OCI-LY7 (cell line): Measurements from ENCODE around the gene ARHGEF12. TPM values are rescaled to one million over a fixed set of nuclear protein-coding genes. Genes with fewer than 3 reads are reported as not detected.

Experiments used
- BruUV-seq: library from RNA; stranded (reverse); fragments of 400-500 nt; replicated peaks from 2 replicates; lab custom pipeline; 2021; lab: Mats Ljungman, UMichigan
- CTCF ChIA-PET: fragments of 300-600 bp; sonication (Branson Sonifier 250); formaldehyde crosslinking; loops from one replicate; lab custom pipeline; 2022; ENCODE audit warnings: antibody characterized with exemption; ENCODE audit not compliant: unreplicated experiment; lab: Charles Lee
- POLR2A ChIA-PET: fragments of 300-600 bp; sonication (Branson Sonifier 250); formaldehyde crosslinking; loops from one replicate; lab custom pipeline; 2022; ENCODE audit warnings: antibody characterized with exemption; lab: Charles Lee
- DNase-seq: peaks from one replicate; pipeline ENCODE4 v3.0.0-alpha.2; 2015; ENCODE audit warnings: low spot score
- H2AFZ ChIP-seq: fragments of 200-600 bp; sonication (generic), shearing (Covaris generic); 2 replicates; pipeline ENCODE4 v1.6.1; 2014; ENCODE audit warnings: mild to moderate bottlenecking, antibody characterized with exemption, low read length, moderate library complexity
- H3K27ac ChIP-seq: fragments of 200-600 bp; sonication (generic); 2 replicates; pipeline ENCODE4 v1.5.1; 2014; ENCODE audit warnings: mixed run types, low read depth, mild to moderate bottlenecking, moderate library complexity, low read length, inconsistent platforms; ENCODE audit not compliant: poor library complexity, severe bottlenecking
- H3K36me3 ChIP-seq: fragments of 200-600 bp; sonication (generic); 2 replicates; pipeline ENCODE4 v1.6.1; 2014; ENCODE audit warnings: mild to moderate bottlenecking, antibody characterized with exemption, low read length, moderate library complexity, mixed read lengths; ENCODE audit not compliant: insufficient read depth
- H3K4me1 ChIP-seq: fragments of 200-600 bp; sonication (generic); 2 replicates; pipeline ENCODE4 v1.5.1; 2014; ENCODE audit warnings: mild to moderate bottlenecking, low read length; ENCODE audit not compliant: insufficient read depth, poor library complexity, severe bottlenecking
- H3K4me2 ChIP-seq: fragments of 200-600 bp; sonication (generic); 2 replicates; pipeline ENCODE4 v1.6.1; 2014; ENCODE audit warnings: mild to moderate bottlenecking, low read length
- H3K4me3 ChIP-seq: fragments of 200-600 bp; sonication (generic); 2 replicates; pipeline ENCODE4 v1.5.1; 2014; ENCODE audit warnings: mild to moderate bottlenecking, low read depth, low read length; ENCODE audit not compliant: poor library complexity, severe bottlenecking
- H3K79me2 ChIP-seq: fragments of 200-600 bp; sonication (generic); 2 replicates; pipeline ENCODE4 v1.6.1; 2016; ENCODE audit warnings: low read depth, mild to moderate bottlenecking, low read length, moderate library complexity, mixed read lengths; ENCODE audit not compliant: insufficient read depth
- H3K9me2 ChIP-seq: fragments of 200-600 bp; sonication (generic); 2 replicates; pipeline ENCODE4 v1.6.1; 2016; ENCODE audit warnings: mild to moderate bottlenecking, low read length, mixed read lengths; ENCODE audit not compliant: insufficient read depth
- H3K9me3 ChIP-seq: fragments of 200-600 bp; sonication (generic); 2 replicates; pipeline ENCODE4 v1.6.1; 2014; ENCODE audit warnings: mild to moderate bottlenecking, mixed run types, low read length, mixed read lengths
- H4K20me1 ChIP-seq: fragments of 200-600 bp; sonication (generic); 2 replicates; pipeline ENCODE4 v1.6.1; 2014; ENCODE audit warnings: mild to moderate bottlenecking, antibody characterized with exemption, low read length, moderate library complexity, mixed read lengths; ENCODE audit not compliant: insufficient read depth
- EZH2phosphoT487 ChIP-seq: fragments of 200-600 bp; sonication (generic); IDR thresholded peaks from 2 replicates; pipeline ENCODE4 v1.6.1; 2018; ENCODE audit warnings: low read depth, borderline replicate concordance, mild to moderate bottlenecking, mixed run types, antibody characterized with exemption, low read length, moderate library complexity, mixed read lengths
- intact Hi-C: fragments of 100-400 bp; cut with micrococcal nuclease; formaldehyde crosslinking; loops from one replicate; pipeline ENCODE4 v1.10.0; 2022; ENCODE audit not compliant: unreplicated experiment
- total RNA-seq, 2 experiments: library from RNA; depleted of rRNA in 1 of 2; stranded (reverse); fragments of >200 nt in 1 of 2; shearing (Covaris generic) in 1 of 2; gene quantifications; 2 replicates each; pipeline ENCODE4 v1.2.3, GENCODE V29; 2014 to 2022
- TF ChIP-seq, protein P1 (sequence below): fragments of 200-600 bp; sonication (generic); conservative IDR thresholded peaks from 2 replicates; pipeline ENCODE4 v1.5.1; 2014; ENCODE audit warnings: mild to moderate bottlenecking, antibody characterized with exemption, low read length, moderate library complexity, mixed read lengths

ARHGEF12 gene
- total RNA-seq, 2 experiments from 2014 or later = 16.1 to 31.8 TPM

DNA sequence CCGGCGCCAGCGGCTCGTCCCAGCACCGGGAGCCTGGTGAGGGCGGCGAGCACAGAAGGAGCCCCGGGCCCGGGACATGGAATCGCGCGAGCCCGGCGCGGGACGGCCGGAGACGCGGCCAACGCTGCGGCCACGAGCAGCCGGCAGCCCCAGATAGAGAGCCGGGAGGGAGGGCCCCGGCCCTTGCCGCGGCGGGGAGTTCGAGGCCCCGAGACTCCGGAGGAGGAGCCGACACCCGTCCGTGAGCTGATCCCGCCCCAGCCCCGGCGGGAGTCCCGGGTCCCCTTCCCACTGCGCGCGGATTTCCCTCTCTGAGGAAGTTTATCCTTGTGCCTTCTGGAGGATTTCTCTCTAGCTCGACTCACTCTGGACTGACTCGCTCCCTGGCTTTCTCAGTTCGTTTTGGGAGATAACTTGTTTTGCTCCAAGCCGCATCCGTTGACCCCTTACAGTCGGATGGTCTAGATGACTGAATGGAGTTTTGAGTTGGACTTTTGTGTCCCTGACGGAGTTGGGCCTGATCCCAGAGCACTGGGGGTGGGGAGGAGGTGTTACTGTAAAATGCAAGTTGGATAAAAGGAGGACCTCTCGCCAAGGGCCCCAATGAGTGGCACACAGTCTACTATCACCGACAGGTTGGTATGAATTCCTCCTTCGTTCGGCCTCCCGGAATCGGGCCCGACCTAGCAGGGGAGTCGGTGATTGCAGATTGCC, 585 bp downstream of the ARHGEF12 start:
- Histone ChIP-seq H3K9me3 (no peaks in the 10 kb centered on the region), H3K36me3 (no peaks in the 10 kb centered on the region), H3K9me2 (no peaks in the 10 kb centered on the region), H4K20me1 (peaks cover 23% of the 10 kb centered on the region), H3K4me1 (peaks cover 31% of the 10 kb centered on the region), H2AFZ (peak overlapping the region; percentile 65), H3K79me2 (peaks cover 26% of the 10 kb centered on the region; the same call in 1 of the 2 replicates), H3K4me2 (peak overlapping the region; percentile 91), H3K4me3 (peak overlapping the region; percentile 79), H3K27ac (no peak overlapping the region)
- no TSS peak for BruUV-seq
- CTCF ChIA-PET = no interaction called here
- DNase-seq = peak; percentile 53
- POLR2A ChIA-PET = interaction anchor here (0.6 kb wide), 1 partner anchor 1015 kb away, joined by 4 read pairs; no protein-coding TSS in a partner anchor
- intact Hi-C loops = loop anchor here (1.0 to 10.0 kb wide), 4 partner anchors 8 to 348 kb away; no protein-coding TSS in a partner anchor
- TF ChIP-seq, protein P1, sequence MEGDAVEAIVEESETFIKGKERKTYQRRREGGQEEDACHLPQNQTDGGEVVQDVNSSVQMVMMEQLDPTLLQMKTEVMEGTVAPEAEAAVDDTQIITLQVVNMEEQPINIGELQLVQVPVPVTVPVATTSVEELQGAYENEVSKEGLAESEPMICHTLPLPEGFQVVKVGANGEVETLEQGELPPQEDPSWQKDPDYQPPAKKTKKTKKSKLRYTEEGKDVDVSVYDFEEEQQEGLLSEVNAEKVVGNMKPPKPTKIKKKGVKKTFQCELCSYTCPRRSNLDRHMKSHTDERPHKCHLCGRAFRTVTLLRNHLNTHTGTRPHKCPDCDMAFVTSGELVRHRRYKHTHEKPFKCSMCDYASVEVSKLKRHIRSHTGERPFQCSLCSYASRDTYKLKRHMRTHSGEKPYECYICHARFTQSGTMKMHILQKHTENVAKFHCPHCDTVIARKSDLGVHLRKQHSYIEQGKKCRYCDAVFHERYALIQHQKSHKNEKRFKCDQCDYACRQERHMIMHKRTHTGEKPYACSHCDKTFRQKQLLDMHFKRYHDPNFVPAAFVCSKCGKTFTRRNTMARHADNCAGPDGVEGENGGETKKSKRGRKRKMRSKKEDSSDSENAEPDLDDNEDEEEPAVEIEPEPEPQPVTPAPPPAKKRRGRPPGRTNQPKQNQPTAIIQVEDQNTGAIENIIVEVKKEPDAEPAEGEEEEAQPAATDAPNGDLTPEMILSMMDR = no peak
- no peak for TF ChIP-seq EZH2phosphoT487

GRCh38 chr11:120337355-120338106, 1.3 kb downstream of the ARHGEF12 start:
- peak overlapping the region; percentile 79 for H3K4me3 ChIP-seq
- peaks cover 31% of the 10 kb centered on the region; the same call in 1 of the 2 replicates for H3K79me2 ChIP-seq
- TF ChIP-seq EZH2phosphoT487 = no peak
- peaks cover 28% of the 10 kb centered on the region for H4K20me1 ChIP-seq
- ChIA-PET CTCF (interaction anchor here (0.5 kb wide), 1 partner anchor 576 kb away, joined by 3 read pairs; no protein-coding TSS in a partner anchor), POLR2A (interaction anchor here (0.6 to 0.9 kb wide), 2 partner anchors 34 to 93 kb away, joined by 3 read pairs; no protein-coding TSS in a partner anchor)
- no peak overlapping the region for H2AFZ ChIP-seq
- intact Hi-C loops = loop anchor here (5.0 to 10.0 kb wide), 3 partner anchors 165 to 347 kb away; no protein-coding TSS in a partner anchor
- H3K9me3 ChIP-seq = peaks cover 5% of the 10 kb centered on the region
- no peak overlapping the region for H3K27ac ChIP-seq
- no peaks in the 10 kb centered on the region for H3K9me2 ChIP-seq
- peak overlapping the region; percentile 91 for H3K4me2 ChIP-seq
- no peaks in the 10 kb centered on the region; the same call in 1 of the 2 replicates for H3K36me3 ChIP-seq
- BruUV-seq = no TSS peak
- DNase-seq = peak; percentile 10
- H3K4me1 ChIP-seq = peaks cover 31% of the 10 kb centered on the region
